ENCODE data around the gene RAB40C.
A peak's percentile ranks its signal among the peaks of the same experiment; 100 is the strongest.

The RAB40C gene

DNA sequence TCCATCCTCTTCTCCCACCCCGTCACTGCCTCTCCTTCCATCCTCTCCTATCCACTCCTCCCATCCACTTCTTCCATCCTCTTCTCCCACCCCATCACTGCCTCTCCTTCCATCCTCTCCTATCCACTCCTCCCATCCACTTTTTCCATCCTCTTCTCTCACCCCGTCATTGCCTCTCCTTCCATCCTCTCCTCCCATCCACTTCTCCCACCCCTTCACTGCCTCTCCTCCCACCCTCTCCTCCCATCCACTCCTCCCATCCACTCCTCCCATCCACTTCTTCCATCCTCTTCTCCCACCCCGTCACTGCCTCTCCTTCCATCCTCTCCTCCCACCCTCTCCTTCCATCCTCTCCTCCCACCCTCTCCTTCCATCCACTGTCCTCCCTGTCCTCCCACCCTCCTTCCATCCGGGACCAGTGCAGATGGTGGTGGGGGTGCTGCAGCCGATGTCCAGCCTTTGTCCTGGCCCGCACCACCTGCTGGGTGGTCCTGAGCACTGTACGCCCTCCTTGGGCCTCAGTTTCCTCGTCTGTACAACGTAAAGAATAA is 42.0 kb downstream of the RAB40C start:
- no peak for DNase-seq (ENCODE audit: low read depth in 2 of 2)

DNA sequence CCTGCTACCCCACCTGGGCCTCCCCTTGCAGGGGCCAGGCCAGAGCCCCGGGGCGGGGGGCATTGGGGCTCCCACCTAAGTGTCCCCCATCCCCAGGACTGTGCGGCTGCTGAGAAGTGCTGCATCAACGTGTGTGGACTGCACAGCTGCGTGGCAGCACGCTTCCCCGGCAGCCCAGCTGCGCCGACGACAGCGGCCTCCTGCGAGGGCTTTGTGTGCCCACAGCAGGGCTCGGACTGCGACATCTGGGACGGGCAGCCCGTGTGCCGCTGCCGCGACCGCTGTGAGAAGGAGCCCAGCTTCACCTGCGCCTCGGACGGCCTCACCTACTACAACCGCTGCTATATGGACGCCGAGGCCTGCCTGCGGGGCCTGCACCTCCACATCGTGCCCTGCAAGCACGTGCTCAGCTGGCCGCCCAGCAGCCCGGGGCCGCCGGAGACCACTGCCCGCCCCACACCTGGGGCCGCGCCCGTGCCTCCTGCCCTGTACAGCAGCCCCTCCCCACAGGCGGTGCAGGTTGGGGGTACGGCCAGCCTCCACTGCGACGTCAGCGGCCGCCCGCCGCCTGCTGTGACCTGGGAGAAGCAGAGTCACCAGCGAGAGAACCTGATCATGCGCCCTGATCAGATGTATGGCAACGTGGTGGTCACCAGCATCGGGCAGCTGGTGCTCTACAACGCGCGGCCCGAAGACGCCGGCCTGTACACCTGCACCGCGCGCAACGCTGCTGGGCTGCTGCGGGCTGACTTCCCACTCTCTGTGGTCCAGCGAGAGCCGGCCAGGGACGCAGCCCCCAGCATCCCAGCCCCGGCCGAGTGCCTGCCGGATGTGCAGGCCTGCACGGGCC is 42.8 kb downstream of the RAB40C start:
- no peak for DNase-seq (ENCODE audit: low read depth in 2 of 2)

DNA sequence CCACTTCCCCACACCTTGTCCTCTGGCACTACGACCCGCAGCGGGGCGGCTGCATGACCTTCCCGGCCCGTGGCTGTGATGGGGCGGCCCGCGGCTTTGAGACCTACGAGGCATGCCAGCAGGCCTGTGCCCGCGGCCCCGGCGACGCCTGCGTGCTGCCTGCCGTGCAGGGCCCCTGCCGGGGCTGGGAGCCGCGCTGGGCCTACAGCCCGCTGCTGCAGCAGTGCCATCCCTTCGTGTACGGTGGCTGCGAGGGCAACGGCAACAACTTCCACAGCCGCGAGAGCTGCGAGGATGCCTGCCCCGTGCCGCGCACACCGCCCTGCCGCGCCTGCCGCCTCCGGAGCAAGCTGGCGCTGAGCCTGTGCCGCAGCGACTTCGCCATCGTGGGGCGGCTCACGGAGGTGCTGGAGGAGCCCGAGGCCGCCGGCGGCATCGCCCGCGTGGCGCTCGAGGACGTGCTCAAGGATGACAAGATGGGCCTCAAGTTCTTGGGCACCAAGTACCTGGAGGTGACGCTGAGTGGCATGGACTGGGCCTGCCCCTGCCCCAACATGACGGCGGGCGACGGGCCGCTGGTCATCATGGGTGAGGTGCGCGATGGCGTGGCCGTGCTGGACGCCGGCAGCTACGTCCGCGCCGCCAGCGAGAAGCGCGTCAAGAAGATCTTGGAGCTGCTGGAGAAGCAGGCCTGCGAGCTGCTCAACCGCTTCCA is 43.6 kb downstream of the RAB40C start:
- DNase-seq (ENCODE audit: low read depth in 2 of 2), result no peak

DNA sequence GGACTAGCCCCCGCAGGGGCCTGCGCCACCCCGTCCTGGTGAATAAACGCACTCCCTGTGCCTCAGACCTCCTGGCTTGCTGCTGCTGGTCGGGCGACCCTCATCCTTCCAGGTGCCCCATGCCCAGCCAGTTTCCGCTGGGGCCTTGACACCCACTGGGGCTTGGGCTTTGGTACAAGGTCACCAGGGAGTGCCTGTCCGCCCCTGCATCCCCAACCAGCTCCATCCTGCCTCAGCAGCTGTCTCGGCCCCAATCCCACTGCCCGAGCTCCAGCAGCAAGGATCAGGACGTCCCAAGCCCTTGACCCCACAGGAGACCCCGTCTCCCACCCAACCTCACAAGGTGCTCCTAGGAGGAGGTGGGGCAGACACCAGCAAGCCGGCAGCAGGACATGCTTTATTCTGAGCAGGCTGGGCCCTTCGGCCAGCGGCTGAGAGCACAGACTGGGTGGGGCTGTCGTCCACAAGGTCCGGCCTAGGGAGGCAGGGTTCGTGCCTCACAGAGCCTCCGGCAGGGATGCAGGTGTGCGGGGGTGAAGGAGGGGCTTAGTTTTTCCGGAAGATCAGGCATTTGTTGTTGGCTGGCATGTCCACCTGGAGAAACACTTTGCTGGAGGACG is 44.3 kb downstream of the RAB40C start:
- no peak for DNase-seq (ENCODE audit: low read depth in 2 of 2)

DNA sequence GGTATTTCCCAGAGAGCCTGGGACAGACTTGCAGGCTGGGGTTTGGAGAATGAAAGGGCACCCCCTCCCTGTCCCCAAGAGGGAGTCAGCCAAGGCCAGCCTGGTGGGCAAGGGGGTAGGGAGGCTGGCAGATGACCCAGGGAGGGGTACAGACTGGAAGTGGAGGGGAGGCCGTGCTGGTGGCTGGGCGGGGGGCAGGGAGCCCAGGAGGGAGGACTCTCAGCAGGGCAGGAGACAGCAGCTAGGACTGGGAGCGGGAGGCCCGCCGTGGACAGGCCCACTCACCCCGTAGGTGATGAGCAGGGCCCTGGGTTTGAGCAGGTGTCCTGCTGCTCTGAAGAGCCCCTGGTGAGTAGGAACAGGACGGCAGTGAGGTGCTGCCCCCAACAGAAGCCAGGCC is 45.1 kb downstream of the RAB40C start:
- DNase-seq (ENCODE audit: low read depth in 2 of 2), result no peak

DNA sequence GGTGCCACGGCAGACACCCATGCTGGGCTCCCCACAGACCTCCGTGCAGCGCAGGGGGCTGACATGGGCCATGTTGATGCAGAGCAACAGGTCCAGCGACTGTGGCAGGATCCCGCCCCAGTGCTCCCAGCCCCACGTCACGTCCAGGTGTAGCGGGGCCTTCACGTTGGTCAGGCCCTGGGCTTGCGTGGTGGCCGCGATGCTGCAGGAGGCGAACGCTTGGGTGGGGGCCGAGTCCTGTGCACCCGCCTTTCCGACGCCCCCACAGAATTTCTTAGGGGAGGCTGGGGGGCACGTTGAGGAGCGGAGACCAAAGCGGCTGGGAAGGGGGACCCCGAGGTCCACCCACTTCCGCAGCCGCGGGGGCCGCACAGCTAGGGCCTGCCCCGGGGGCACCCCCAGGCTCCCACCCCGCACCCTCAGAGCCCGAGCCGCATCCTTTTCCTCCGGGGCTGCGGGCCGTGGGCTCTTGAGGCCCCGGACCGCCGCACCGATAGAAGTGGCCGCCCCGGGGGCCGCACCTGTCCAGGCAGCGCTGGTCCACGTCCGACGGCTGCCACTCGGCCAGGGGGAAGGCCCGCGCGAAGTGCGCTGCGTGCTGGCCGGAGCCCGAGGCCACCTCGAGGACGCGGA is 45.8 kb downstream of the RAB40C start:
- no peak for DNase-seq (ENCODE audit: low read depth in 2 of 2)

DNA sequence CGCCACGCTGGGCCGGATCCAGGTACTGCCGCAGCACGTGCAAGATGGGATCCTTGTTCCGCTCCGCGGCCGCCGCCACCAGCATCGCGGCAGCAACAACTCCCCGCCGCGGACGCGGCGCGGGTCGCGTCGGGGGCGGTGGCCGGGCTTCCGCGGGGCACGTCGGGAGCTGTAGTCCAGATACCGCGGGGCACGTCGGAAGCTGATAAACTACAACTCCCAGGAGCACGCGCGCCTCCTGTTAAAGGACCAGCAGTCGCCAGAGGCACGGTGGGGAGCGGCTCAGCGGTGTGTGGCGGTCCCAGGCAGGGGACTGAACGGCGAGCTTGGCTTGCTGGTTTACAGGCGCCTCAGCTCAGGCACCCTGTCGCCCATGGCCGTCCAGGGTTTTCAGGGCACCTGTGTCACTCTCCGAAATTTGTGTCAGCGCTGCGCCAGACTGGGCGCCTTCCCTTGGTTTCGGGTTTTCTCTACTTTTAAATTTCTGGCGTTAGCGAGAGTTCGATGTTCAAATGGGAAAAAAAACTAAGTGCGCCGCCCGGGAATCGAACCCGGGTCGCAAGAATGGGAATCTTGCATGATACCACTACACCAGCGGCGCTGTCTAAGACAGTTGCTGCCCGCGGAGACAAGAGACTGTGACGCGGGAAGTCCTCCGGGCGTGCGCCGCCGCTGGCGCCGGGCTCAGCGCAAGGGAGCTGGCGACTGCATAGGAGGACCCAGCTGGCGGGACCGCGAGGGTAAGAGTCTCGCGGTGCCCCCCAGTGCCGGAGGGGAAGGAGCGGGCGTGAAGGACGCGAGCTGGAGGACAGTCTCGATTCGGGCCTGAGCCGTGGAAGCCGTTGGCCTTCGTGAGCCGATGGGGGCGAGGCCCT is 46.6 kb downstream of the RAB40C start, which contains the start of gene METTL26:
Gene METTL26 (minus strand): TSS at position 100 of the 875 bp plus-strand sequence. CDS start 15 bp downstream, at position 85.
- DNase-seq (ENCODE audit: low read depth in 2 of 2), result peak; percentile 86 to 88

DNA sequence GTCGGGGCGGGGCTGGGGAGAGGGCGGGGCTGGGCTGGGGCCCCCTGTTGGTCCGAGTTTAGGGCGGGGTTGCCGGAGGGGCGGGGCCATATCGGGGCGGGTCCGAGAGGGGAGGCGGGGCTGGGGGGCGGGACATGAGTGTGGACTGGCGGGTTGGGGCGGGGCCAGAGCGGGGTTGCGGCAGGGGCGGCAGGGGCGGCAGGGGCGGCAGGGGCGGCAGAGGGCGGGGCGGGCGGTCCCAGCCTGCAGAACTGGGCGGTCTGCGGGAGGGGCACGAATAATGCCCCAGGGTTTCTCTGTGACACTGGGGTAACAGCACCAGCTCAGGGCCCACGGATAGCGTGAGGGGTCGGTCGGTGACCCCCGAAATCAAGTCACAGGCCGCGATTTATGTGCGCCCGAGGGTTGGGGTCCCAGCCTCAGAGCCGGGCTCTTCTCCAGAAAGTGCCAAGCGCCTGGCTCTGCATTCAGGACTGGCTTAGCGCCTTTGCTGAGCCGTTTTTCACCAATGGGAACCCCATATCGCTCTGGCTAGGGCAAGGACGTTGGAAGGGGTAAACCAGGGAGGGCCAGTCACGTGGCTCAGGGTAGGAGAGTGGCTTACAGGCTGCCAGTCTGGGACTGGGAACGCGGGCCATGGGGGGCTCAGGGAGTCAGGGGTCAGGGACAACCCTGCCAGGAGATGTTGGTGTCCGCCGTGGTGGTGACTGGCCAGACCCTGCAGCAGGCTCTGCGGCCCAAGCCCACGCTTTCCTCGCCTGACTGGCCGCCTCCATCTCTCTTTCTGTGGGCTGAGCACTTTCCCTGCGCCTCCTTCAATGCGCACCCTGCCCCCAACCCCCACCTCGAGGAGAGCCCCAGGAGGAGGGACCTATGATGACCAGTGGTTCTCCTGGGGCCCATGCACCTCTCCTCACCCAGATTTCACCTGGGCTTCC is 47.5 kb downstream of the RAB40C start:
- DNase-seq (ENCODE audit: low read depth in 2 of 2), result peak; percentile 85 to 87

DNA sequence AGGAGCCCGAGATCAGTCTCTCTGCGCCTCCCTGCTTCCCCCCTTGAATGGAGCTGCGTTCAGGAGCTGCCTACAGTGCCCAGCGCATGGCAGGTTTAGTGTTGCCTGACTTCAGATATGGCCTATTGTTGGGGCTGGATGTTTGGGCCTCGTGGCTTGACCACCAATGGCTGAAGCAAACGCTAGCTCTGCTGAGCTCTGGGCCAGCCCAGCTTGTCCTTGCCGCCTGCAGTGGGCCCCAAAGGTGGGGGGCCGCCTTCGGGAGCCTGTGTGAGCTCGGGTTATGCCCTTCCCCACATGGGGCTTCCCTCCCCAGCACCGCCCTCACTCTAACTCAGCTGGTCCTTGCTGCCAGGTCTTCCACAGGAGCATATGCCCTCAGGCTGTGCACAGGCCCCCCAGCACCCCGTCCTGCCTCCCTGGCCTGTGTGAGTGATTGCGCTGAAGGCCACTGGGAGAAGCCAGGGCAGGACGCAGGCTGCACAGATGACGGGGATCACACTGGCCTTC is 48.2 kb downstream of the RAB40C start:
- DNase-seq (ENCODE audit: low read depth in 2 of 2), result no peak

DNA sequence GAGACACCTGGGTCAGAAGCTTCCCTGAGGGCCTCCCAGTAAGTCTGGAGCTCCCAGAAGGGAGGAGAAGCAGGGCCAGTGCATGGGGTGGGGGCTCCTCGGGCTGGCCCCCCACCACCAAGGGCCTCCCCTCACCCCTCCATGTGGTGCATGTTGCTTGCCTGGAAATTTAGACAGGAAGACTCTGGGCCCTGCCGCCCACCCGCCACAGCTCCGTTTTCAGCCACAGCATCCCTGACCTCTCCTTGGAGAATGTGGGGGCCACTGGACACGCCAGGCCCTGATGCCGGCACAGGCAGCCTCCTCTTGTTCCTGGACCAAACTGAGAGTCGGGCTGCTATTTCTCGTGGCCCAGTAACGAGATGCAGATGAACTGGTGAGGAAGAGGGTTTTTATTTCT is 49.0 kb downstream of the RAB40C start:
- no peak for DNase-seq (ENCODE audit: low read depth in 2 of 2)

DNA sequence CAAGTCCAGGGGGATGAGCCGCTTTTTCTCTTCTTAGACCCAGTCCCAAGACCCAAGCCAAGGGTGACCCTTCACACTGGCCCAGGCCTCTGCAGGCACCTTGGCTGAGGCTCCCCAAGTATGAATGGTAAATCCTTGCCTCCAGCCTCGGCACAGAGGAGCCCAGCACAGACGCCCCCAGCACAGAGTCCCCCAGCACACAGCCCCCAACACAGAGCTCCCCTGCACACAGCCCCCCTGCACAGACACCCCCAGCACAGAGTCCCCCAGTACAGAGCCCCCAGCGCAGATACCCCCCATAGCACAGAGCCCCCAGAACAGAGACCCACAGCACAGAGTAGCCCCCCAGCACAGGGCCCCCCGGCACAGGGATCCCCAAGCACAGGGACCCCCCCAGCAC is 50.7 kb downstream of the RAB40C start:
- no peak for DNase-seq (ENCODE audit: low read depth in 2 of 2)

DNA sequence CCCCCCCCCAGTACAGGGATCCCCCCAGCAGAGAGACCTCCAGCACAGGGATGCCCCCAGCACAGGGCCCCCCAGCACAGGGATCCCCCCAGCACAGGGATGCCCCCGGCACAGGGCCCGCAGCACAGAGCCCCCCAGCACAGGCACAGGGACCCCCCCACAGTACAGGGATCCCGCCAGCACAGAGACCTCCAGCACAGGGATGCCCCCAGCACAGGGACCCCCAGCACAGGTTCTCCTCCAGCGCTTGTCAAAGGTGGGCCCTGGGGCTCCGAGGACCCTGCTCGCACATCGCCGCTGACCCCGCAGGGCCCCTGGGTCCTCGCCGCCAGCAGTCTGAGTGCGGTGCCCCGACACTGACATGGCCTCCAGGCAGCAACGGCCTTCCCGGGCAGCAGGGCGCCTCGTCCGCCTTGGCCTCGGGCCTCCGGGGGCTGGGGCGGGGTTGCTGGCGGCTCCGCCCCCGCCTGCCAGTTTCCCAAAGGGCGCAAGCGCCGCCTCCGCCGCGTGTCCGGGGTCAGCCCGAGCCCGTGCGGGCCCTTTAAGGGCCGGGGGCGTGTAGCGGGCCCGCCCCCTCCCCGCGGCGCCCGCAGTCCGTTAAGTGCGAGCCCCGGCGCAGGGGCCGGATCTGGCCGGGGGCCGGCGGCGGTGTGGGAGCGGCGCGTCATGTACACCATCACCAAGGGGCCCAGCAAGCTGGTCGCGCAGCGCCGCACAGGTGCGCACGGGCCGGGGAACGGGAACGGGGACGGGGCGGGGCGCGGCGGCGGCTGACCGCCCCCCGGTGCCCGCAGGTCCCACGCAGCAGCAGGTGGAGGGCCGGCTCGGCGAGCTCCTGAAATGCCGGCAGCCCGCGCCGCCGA is 51.7 kb downstream of the RAB40C start, which contains the start of gene MCRIP2:
Gene MCRIP2 (plus strand): TSS at position 503 of the 863 bp plus-strand sequence. CDS start 164 bp downstream, at position 667.
- peak; percentile 75 to 76 for DNase-seq (ENCODE audit: low read depth in 2 of 2)

DNA sequence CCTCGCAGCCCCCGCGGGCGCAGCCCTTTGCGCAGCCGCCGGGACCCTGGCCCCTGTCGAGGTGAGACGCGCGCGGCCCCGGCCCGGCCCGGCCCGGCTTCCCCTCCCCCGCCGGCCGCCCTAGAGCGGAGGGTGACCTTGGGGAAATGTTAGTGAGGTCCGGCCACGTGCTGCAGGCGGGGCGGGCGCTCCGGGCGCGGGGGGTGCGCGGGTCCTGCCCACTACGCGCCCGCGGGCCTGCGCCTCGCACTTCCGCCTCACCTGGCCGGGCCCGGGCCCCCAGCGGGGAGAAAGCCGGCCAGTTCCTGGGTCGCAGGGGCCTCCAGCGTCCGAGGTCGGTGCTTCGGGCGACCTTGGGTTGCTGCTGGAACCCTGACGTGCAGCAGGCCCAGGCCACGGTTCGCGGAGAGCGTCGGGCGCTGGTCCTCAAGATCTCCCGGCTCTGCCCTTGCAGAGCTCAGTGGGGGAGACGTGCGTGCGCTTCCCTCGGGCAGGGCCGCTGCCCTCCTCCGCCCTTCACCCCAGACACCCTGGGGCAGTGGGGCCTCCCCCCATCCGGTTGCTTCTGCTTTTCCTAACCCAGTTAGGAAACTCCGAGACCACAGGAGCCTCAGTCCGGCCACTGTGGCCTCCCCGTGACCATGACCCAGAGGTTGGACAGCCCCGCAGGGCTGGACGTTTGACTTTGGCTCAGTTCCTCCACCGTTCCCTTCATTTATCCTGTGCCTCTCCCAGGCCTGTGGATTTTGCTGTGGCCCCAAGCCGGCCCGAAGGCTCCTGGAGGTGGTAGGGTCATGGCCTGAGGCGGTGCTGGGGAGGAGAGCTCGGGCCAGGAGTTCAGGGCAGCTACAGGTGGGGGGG is 52.6 kb downstream of the RAB40C start:
- no peak for DNase-seq (ENCODE audit: low read depth in 2 of 2)

DNA sequence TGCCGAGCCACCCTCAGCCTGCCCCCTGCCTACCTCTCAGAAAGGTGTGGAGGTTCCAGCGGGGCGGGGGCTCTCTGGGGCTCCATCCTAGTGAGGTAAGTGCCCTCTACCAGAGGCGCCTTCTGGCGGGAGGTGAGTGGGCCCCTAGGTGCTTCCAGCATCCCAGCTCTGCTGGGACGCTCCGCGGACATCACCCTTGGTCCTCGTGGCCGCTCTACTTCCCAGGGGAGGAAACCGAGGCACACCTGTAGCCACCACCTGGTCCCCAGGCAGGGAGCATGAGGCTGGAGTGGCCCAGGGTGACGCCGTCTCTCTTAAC is 53.1 kb downstream of the RAB40C start:
- no peak for DNase-seq (ENCODE audit: low read depth in 2 of 2)

DNA sequence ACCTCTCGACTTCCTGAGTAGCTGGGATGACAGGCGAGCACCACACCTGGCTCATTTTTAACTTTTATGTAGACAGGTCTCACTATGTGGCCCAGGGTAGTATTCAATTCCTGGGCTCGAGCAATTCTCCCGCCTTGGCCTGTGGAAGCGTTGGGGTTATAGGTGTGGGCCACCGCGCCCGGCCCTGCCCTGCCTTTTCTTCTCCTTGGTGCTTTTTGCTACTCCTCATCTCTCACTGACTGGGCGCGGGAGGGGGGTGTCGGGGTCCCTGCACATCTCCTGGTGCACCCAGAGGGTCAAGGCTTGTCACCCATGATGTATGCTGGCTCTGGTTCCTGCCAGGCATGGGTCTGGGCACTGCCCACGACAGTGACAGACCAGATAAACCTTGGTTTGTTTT is 54.7 kb downstream of the RAB40C start:
- no peak for DNase-seq (ENCODE audit: low read depth in 2 of 2)

DNA sequence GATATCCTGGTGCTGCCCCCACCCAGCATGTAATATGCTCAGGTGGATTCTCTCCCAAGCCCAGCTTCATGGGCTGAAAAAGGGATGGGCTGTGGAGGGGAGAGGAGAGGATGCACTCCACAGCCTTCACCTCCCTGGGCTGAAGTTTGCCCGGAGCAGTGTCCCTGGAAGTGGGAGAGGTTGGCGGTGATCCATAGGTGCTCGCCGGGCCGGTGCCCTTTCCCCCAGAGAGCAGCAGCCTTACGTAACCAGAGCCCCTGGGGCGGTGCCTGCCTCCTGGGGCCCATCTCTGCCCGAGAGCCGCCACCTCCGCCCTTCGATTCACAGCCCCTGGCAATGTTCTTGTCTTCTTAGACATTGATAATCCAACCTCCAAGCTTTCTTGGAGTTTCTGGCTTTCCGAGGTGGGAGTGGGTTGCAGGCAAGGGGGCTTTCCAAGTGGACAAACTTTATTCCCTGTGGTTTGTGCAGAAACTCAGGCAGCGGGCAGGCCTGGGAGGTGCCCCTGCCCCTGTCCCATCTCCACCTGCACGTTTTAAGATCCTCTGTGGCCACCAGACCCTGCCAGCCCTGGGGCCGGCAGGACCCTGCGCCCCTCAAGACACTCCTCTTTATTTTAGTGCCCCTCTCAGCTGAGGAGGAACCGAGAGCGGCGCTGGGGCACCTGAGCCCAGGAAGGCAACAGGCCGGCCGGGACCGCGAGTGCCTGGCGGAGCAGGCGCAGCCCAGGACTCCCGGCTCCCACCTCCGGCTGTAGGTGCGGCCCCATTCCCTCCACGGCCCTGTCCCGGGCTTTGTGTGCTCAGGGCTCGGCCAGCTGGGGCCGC is 56.2 kb downstream of the RAB40C start:
- no peak for DNase-seq (ENCODE audit: low read depth in 2 of 2)

All from stimulated activated CD8-positive, alpha-beta memory T cell treated with anti-CD3 and anti-CD28 coated beads, Interleukin-2, amount 100 ng/mL, for 48 hours (primary cell).